ENCODE data around the gene MDM2. TPM values are rescaled to one million over a fixed set of nuclear protein-coding genes. Genes with fewer than 3 reads are reported as not detected.

Gene MDM2
- total and polyA plus RNA-seq, 2 donors (not counting 1 experiment from before 2014, with no cell fraction given): 6.1 to 78.7 TPM

GRCh38 chr12:68781728-68782127, 26.2 kb upstream of the MDM2 start:
- Histone ChIP-seq H3K36me3 (replicated peaks in 1 of 2; ENCODE audit: control extremely low read depth in 1 of 2, control insufficient read depth in 1 of 2, extremely low read depth in 1 of 2, insufficient read depth in 2 of 2, low read length in 1 of 2) (no peaks in the 10 kb centered on the region), H2AFZ (ENCODE audit: insufficient read depth, low read depth, low read length, poor library complexity, severe bottlenecking) (no peak overlapping the region), H3K4me3 (ENCODE audit: control extremely low read depth in 1 of 5, extremely low read depth in 1 of 5, insufficient read depth in 1 of 5, low read depth in 2 of 5, low read length in 4 of 5) (no peak overlapping the region), H3K27ac (ENCODE audit: low read length in 2 of 2) (no peak overlapping the region), H3K79me2 (ENCODE audit: control insufficient read depth, insufficient read depth, low read length) (no peaks in the 10 kb centered on the region), H3K4me1 (ENCODE audit: control insufficient read depth in 2 of 2, insufficient read depth in 2 of 2, low read length in 2 of 2) (no peaks in the 10 kb centered on the region), H3K9me3 (ENCODE audit: control extremely low read depth in 1 of 3, control insufficient read depth in 2 of 3, insufficient read depth in 1 of 3, low read length in 2 of 3) (no peaks in the 10 kb centered on the region), H3K9ac (ENCODE audit: low read length) (no peak overlapping the region), H3K27me3 (replicated peaks in 1 of 4; ENCODE audit: control extremely low read depth in 1 of 4, control insufficient read depth in 3 of 4, insufficient read depth in 4 of 4, low read length in 3 of 4) (no peaks in the 10 kb centered on the region), H4K20me1 (ENCODE audit: control insufficient read depth, insufficient read depth, low read length, poor library complexity, severe bottlenecking) (no peaks in the 10 kb centered on the region), H3K4me2 (replicated peaks; ENCODE audit: low read depth, low read length, poor library complexity, severe bottlenecking) (no peak overlapping the region)
- Mint-ChIP-seq H3K27me3 (no peaks in the 10 kb centered on the region), H3K4me1 (peaks cover 1% of the 10 kb centered on the region), H3K4me3 (no peak overlapping the region), H3K9me3 (ENCODE audit: insufficient read depth) (no peaks in the 10 kb centered on the region), H3K27ac (no peak overlapping the region)
- 100% methylated on average over 3 of the region's 6 CpGs for WGBS (ENCODE audit: insufficient coverage)
- ChIA-PET POLR2A (no interaction called here), CTCF (interaction anchor here (1.0 kb wide), 1 partner anchor 48 kb away, joined by 4 read pairs; no protein-coding TSS in a partner anchor)
- ATAC-seq (ENCODE audit: low read depth) (no peak), DNase-seq (no peak)
- no peak for TF ChIP-seq EZH2 (IDR thresholded peaks at IDR 0.05; ENCODE audit: borderline replicate concordance, insufficient read depth, low read depth, low read length, poor library complexity, severe bottlenecking)
- no peak for TF ChIP-seq CTCF (IDR thresholded peaks at IDR 0.05)
- intact Hi-C loops (cut with micrococcal nuclease): no loop called here

DNA sequence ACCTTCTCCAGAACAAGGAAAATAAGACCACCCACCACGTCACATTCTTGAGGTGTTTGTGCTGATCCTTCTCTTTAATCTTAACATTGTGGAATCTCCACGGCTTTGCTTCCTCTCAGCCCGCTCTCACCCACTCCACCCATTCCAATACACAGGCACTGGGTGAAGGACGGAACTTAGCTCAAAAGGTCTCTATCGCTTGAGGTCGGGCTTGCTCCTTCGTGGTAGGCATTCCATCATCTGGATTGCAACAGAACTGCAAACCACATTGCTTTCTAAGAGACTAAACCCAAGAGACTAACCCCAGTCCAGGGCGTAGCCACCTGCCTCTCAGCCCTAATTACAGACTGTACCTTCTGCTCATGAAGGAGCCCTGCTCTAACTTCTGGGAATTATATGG, 24.0 kb upstream of the MDM2 start:
- Histone ChIP-seq H4K20me1 (ENCODE audit: control insufficient read depth, insufficient read depth, low read length, poor library complexity, severe bottlenecking) (no peaks in the 10 kb centered on the region), H2AFZ (ENCODE audit: insufficient read depth, low read depth, low read length, poor library complexity, severe bottlenecking) (no peak overlapping the region), H3K4me1 (ENCODE audit: control insufficient read depth in 2 of 2, insufficient read depth in 2 of 2, low read length in 2 of 2) (peaks cover 9 to 12% of the 10 kb centered on the region in 2 donors), H3K27me3 (replicated peaks in 1 of 4; ENCODE audit: control extremely low read depth in 1 of 4, control insufficient read depth in 3 of 4, insufficient read depth in 4 of 4, low read length in 3 of 4) (no peaks in the 10 kb centered on the region), H3K27ac (ENCODE audit: low read length in 2 of 2) (no peak overlapping the region), H3K9me3 (ENCODE audit: control extremely low read depth in 1 of 3, control insufficient read depth in 2 of 3, insufficient read depth in 1 of 3, low read length in 2 of 3) (no peaks in the 10 kb centered on the region), H3K36me3 (replicated peaks in 1 of 2; ENCODE audit: control extremely low read depth in 1 of 2, control insufficient read depth in 1 of 2, extremely low read depth in 1 of 2, insufficient read depth in 2 of 2, low read length in 1 of 2) (no peaks in the 10 kb centered on the region), H3K79me2 (ENCODE audit: control insufficient read depth, insufficient read depth, low read length) (no peaks in the 10 kb centered on the region), H3K4me3 (ENCODE audit: control extremely low read depth in 1 of 5, extremely low read depth in 1 of 5, insufficient read depth in 1 of 5, low read depth in 2 of 5, low read length in 4 of 5) (no peak overlapping the region), H3K4me2 (replicated peaks; ENCODE audit: low read depth, low read length, poor library complexity, severe bottlenecking) (no peak overlapping the region), H3K9ac (ENCODE audit: low read length) (no peak overlapping the region)
- Mint-ChIP-seq H3K9me3 (ENCODE audit: insufficient read depth) (no peaks in the 10 kb centered on the region), H3K27me3 (no peaks in the 10 kb centered on the region), H3K27ac (no peak overlapping the region), H3K4me1 (peaks cover 10% of the 10 kb centered on the region), H3K4me3 (no peak overlapping the region)
- no peak for DNase-seq
- intact Hi-C loops (cut with micrococcal nuclease): no loop called here
- CTCF ChIA-PET: no interaction called here
- 91% methylated on average over 5 of the region's 8 CpGs for WGBS (ENCODE audit: insufficient coverage)
- POLR2A ChIA-PET: no interaction called here
- no peak for ATAC-seq (ENCODE audit: low read depth)
- TF ChIP-seq CTCF (IDR thresholded peaks at IDR 0.05): no peak
- TF ChIP-seq EZH2 (IDR thresholded peaks at IDR 0.05; ENCODE audit: borderline replicate concordance, insufficient read depth, low read depth, low read length, poor library complexity, severe bottlenecking): no peak
